Activated naive CD4-positive, alpha-beta T cell treated with anti-CD3 and anti-CD28 coated beads, Interleukin-2, amount 50 U/mL, for 72 hours (primary cell): ENCODE measurements around the gene LAMC3. TPM values are rescaled to one million over a fixed set of nuclear protein-coding genes. Genes with fewer than 3 reads are reported as not detected.
"Not testable (repeated sequence)": the region's sequence is repeated elsewhere in the genome, so short reads cannot be mapped to it uniquely, and the experiment has no call there.

ENCODE experiments used
- ATAC-seq, 2 donors: fragments of 150-1000 bp; cut with Tn5 transposase; 2 replicates each; pipeline ENCODE4 v1.10.0; 2021; ENCODE audit warnings: mild to moderate bottlenecking in 2 of 2, moderate library complexity in 2 of 2
- DNase-seq, 2 donors: peaks; one replicate each; pipeline ENCODE4 v3.0.0; 2021 to 2022; ENCODE audit warnings: low spot score in 2 of 2
- H3K27ac Mint-ChIP-seq, 2 donors: one replicate each; pipeline ENCODE4 v1.8.0; 2022; ENCODE audit warnings: mild to moderate bottlenecking in 2 of 2, mixed read lengths in 2 of 2
- H3K36me3 Mint-ChIP-seq, 2 donors: one replicate each; pipeline ENCODE4 v1.8.0; 2022; ENCODE audit warnings: mixed read lengths in 2 of 2
- H3K9me3 Mint-ChIP-seq, 2 donors: one replicate each; pipeline ENCODE4 v1.8.0; 2022; ENCODE audit warnings: mixed read lengths in 2 of 2
- total RNA-seq, 2 donors: library from RNA; stranded (reverse); gene quantifications; one replicate each; pipeline ENCODE4 v1.2.3, GENCODE V29; 2022

Gene LAMC3
- total RNA-seq, 2 donors from 2014 or later: 1.0 to 1.1 TPM

- no peak overlapping the region for H3K27ac Mint-ChIP-seq
- DNase-seq (no peak), ATAC-seq (no peak)
- H3K36me3 Mint-ChIP-seq: no peaks in the 10 kb centered on the region
- H3K9me3 Mint-ChIP-seq: no peaks in the 10 kb centered on the region
These were observed 21.4 kb downstream of the LAMC3 start for GRCh38 chr9:131030239-131031004.

DNA sequence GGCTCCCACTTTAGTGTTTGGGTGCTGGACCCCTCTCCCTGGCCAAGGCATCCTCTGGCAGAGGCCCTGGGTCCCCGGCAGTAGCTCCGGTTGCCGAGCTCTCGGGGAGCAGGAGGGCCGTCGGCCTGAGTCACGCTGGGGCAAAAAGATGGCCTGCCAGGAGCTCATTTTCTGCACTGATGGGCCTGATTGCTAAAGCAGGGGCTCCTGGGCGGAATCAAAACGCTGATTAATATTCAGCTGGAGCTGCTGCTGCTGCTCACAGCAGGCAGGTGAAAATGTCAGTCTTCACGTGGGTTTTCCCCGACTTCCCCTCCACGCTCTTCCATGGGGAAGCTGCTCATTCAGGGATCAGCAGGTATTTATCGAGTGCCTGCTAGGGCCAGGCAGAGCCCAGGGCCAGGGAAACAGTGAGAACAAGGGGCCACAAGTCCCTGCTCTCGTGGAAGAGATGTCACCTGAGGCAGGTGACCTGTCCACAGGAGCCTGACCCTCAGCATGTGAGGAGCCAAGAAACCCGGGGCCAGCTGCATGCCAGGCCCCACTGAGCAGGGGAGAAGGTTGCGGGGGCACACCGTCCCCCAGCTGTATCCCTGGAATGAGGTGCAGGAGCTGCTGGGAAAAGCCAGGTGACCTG lies 22.1 kb downstream of the LAMC3 start:
- DNase-seq (no peak), ATAC-seq (no peak)
- H3K36me3 Mint-ChIP-seq: no peaks in the 10 kb centered on the region
- no peak overlapping the region for H3K27ac Mint-ChIP-seq
- H3K9me3 Mint-ChIP-seq: no peaks in the 10 kb centered on the region

DNA sequence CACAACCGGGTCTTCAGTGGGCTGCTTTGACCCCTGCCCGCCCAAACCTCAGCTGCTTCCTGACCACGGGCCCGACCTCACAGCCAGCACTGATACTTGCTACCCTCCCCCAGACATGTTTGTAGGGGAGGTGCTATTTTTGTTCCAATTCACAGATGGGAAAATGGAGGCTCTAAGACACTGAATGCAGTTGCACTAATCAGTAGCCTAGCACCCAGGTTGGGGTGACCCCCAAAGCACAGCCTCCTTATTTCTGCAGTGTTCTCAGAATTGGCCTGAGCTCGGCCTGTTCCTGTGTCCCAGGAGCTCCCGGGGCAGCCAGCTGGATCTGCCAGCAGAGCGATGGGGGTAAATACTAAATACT lies 22.6 kb downstream of the LAMC3 start:
- Mint-ChIP-seq H3K9me3 (no peaks in the 10 kb centered on the region), H3K36me3 (no peaks in the 10 kb centered on the region), H3K27ac (no peak overlapping the region)
- no peak for ATAC-seq
- DNase-seq: no peak

DNA sequence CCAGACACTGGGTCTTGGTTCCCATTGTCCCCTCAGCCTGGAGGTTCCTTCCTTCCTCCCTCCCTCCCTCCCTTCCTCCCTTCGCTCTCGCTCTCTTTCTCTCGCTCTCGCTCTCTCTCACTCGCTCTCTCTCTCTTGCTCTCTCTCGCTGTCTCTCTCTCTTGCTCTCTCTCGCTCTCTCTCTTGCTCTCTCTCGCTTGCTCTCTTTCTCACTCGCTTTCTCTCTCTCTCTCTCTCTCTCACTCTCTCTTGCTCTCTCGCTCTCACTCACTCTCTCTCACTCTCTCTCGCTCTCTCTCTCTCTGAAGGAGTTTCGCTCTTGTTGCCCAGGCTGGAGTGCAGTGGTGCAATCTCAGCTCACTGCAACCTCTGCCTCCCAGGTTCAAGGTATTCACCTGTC lies 23.4 kb downstream of the LAMC3 start:
- no peak for DNase-seq
- no peak for ATAC-seq
- Mint-ChIP-seq H3K27ac (no peak overlapping the region), H3K36me3 (no peaks in the 10 kb centered on the region), H3K9me3 (no peaks in the 10 kb centered on the region)

DNA sequence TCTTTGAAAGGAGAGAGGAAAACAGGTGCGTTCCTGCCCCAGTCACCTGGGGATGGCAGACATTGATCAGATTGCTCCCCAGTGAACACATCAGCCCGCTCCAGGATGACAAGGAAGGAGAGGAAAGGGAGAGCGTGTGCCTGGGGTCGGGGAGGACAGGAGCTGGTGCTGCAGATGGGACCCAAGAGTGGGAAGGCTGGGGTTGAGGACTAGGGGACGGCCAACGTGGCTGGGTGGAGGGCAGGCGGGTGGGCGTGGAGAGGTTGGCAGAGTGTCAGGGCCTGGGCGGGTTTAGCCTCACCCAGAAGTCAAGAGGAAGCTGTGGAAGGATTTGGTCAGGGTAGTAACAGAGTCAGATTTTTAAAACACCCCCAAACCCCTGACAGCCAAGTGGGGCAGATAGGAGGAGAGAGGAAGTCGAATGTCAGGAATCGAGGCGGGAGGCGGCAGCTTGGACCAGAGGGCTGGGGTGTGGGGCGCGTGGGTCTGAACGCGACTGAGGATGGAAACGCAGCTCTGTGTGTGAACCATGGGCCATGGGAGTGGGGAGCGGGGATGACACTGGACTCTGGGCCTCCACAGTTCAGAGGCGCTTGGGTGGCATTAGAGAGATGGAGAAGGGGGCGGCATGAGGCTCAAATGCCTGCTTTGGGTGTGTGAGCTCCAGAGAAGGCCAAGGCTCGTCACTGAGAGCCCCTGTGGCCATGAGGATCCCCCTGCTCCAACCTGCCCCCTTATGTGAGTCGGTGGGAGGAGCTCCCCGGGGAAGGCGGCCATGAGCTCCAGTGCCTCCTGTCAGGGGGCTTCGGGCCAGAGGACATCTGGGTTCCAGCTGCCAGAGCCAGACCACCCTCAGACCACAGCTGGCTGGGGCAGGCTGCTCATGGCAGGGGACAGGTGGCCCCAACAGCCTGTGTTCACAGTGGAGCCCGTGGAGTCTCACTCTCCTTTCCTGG lies 24.6 kb downstream of the LAMC3 start:
- no peak for DNase-seq
- Mint-ChIP-seq H3K27ac (no peak overlapping the region), H3K9me3 (no peaks in the 10 kb centered on the region), H3K36me3 (no peaks in the 10 kb centered on the region)
- ATAC-seq: no peak

- Mint-ChIP-seq H3K36me3 (no peaks in the 10 kb centered on the region), H3K9me3 (no peaks in the 10 kb centered on the region), H3K27ac (no peak overlapping the region)
- DNase-seq: no peak
- ATAC-seq: no peak
These were observed 25.3 kb downstream of the LAMC3 start for GRCh38 chr9:131034268-131034667.

GRCh38 chr9:131034749-131035148 lies 25.8 kb downstream of the LAMC3 start:
- not testable (repeated sequence) for DNase-seq, H3K36me3 Mint-ChIP-seq, ATAC-seq, H3K9me3 Mint-ChIP-seq, H3K27ac Mint-ChIP-seq

DNA sequence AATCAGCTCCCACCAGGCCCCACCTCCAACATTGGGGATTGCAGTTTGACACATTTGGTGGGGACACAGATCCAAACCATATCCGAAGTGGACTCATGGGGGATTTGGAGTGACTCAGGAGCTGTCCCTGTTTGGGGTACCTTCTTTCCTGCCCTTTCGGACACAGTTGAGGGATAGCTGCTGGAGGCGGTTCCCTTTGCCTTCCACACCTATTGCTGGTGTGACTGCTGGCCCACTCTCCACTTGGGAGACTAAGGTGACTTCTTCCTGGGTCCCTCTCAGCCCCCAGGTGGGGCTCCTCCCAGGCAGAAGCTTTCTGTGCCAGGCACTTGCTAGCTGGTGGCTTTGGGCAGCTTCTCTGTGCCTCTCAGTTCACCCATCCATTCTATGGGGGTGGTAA lies 26.6 kb downstream of the LAMC3 start:
- H3K36me3 Mint-ChIP-seq: no peaks in the 10 kb centered on the region
- H3K9me3 Mint-ChIP-seq: no peaks in the 10 kb centered on the region
- ATAC-seq (no peak), DNase-seq (no peak)
- H3K27ac Mint-ChIP-seq: no peak overlapping the region

DNA sequence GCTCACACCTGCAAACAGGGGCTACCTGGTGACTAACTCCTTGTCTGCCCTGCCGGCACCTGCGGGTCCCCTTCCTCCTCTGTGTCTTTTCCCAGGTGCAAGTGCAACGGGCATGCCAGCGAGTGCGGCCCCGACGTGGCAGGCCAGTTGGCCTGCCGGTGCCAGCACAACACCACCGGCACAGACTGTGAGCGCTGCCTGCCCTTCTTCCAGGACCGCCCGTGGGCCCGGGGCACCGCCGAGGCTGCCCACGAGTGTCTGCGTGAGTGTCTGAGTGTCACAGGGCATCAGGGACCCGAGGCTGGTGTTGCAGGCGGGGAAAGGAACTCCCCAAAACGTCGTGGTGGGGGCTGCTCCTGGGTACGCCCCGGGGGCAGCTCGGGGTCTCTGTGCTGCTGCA lies 27.1 kb downstream of the LAMC3 start:
- Mint-ChIP-seq H3K27ac (no peak overlapping the region), H3K9me3 (no peaks in the 10 kb centered on the region), H3K36me3 (no peaks in the 10 kb centered on the region)
- DNase-seq (no peak), ATAC-seq (no peak)

DNA sequence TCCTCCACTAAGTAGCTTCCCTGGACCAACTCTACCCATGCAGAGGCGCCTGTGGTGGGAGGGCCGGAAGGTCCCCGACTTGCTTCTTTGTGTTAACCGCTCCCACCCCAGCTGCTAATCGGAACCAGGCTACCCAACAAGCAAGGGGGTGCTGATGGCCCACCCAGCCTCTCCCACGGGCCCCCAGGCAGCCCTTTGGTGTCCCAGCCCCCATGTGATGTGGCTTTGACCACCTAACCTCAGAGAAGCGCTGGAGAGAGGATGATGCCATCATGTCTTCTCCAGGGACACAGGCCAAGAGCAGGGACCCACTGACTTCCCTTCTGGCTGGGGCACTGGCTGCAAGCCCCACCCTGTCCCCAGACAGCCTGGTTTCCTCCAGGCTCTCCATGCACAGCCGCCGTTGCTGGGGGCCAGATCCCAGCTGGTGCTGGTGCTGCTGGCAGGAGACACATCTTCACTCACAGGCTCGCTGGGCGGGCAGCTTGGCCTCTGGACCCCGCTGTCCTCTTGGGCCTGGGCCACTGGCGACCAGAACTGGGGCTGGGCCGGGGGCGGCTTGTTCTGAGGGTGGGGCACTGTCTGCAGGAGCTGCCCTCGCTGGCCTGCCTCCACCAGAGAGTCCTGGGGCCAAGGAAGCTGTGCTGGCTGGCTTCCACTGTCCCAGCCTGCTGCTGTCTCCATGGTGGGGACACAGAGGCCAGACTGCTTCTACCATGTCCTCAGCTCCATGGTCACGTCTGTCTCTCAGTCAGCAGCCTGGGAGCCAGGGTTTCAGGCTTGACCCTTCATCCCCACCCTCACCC lies 27.8 kb downstream of the LAMC3 start:
- H3K9me3 Mint-ChIP-seq: no peaks in the 10 kb centered on the region
- no peak overlapping the region for H3K27ac Mint-ChIP-seq
- ATAC-seq: no peak
- H3K36me3 Mint-ChIP-seq: no peaks in the 10 kb centered on the region
- DNase-seq: no peak

GRCh38 chr9:131037335-131038255 lies 28.6 kb downstream of the LAMC3 start:
- Mint-ChIP-seq H3K9me3 (no peaks in the 10 kb centered on the region), H3K27ac (peak overlapping the region in 1 of 2 donors; percentile 19), H3K36me3 (no peaks in the 10 kb centered on the region)
- no peak for ATAC-seq
- no peak for DNase-seq

DNA sequence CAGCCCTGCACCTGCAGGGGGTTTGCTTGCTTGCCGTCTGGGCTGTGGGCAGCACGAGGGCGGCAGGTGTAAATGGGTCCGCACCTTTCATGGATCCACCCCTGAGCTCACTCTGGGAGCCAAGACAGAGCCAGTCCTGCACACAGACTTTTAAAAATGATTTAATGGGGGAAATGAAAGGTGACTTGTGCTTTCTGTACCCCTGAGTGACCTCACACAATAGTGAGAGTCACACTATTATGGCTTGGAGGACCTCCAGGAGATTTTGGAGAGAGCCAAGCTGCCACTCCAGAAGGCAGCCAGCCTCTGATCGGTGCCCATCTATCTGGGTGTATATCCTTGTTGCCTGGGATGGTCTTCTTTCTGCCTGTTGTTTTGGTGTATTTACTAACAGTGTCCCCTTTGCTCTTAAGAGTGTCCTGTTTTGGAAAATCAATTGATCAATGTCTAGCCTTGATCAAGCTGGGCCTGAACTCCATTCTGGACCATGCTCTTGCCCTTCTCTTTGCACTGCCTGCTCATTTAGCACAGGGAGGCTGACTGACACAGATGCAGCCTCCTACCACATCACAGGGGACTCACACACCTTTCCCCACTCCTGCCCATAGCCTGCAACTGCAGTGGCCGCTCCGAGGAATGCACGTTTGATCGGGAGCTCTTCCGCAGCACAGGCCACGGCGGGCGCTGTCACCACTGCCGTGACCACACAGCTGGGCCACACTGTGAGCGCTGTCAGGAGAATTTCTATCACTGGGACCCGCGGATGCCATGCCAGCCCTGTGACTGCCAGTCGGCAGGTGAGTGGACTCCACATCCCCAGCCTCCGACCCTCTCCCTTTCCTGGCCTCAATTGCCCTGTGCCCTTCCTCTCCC lies 29.5 kb downstream of the LAMC3 start:
- Mint-ChIP-seq H3K36me3 (no peaks in the 10 kb centered on the region), H3K9me3 (no peaks in the 10 kb centered on the region), H3K27ac (no peak overlapping the region)
- ATAC-seq (no peak), DNase-seq (no peak)

GRCh38 chr9:131039129-131039954 lies 30.4 kb downstream of the LAMC3 start:
- Mint-ChIP-seq H3K36me3 (no peaks in the 10 kb centered on the region), H3K27ac (no peak overlapping the region), H3K9me3 (no peaks in the 10 kb centered on the region)
- no peak for ATAC-seq
- DNase-seq: no peak

- DNase-seq (no peak), ATAC-seq (no peak)
- Mint-ChIP-seq H3K9me3 (no peaks in the 10 kb centered on the region), H3K27ac (no peak overlapping the region), H3K36me3 (no peaks in the 10 kb centered on the region)
These were observed 33.7 kb downstream of the LAMC3 start for GRCh38 chr9:131042666-131043065.
